H1 (cell line): ENCODE measurements around the gene DNAI1. TPM values are rescaled to one million over a fixed set of nuclear protein-coding genes. Genes with fewer than 3 reads are reported as not detected.

ENCODE experiments used
- CTCF ChIA-PET: fragments of 300-600 bp; sonication (Branson Sonifier 250); formaldehyde crosslinking; loops from one replicate; lab custom pipeline; 2021; ENCODE audit not compliant: partially characterized antibody; lab: Charles Lee
- POLR2A ChIA-PET: fragments of 300-600 bp; sonication (Branson Sonifier 250); formaldehyde crosslinking; loops from one replicate; lab custom pipeline; 2021; ENCODE audit warnings: inconsistent platforms; ENCODE audit not compliant: partially characterized antibody; lab: Charles Lee
- DNase-seq, 2 experiments: peaks; one replicate each; pipeline versions ENCODE4 v3.0.0 to v3.0.0-alpha.2; 2010 to 2022; ENCODE audit warnings: low spot score in 2 of 2, low read depth in 1 of 2, mixed read lengths in 1 of 2
- FAIRE-seq: peaks from 2 replicates; lab custom pipeline; 2011; peaks lifted over from hg19 to GRCh38; lab: Jason Lieb, UNC
- H2AFZ ChIP-seq: 2 replicates; pipeline ENCODE4 v1.8.1; 2012; ENCODE audit warnings: low read length, inconsistent platforms
- H2AK5ac ChIP-seq: 2 replicates; pipeline ENCODE4 v1.6.1; 2013; ENCODE audit warnings: low read depth, low read length
- H2BK120ac ChIP-seq: replicated peaks from 2 replicates; pipeline ENCODE3; 2013; ENCODE audit warnings: low read depth, low read length, inconsistent platforms
- H2BK12ac ChIP-seq: 2 replicates; pipeline ENCODE4 v1.6.1; 2013; ENCODE audit warnings: low read depth, low read length
- H2BK15ac ChIP-seq: 2 replicates; pipeline ENCODE4 v1.6.1; 2013; ENCODE audit warnings: low read length
- H2BK20ac ChIP-seq: 2 replicates; pipeline ENCODE4 v1.6.1; 2013; ENCODE audit warnings: low read length
- H2BK5ac ChIP-seq: 2 replicates; pipeline ENCODE4 v1.6.1; 2013; ENCODE audit warnings: low read depth, low read length
- H3K14ac ChIP-seq: 2 replicates; pipeline ENCODE4 v1.6.1; 2013; ENCODE audit warnings: inconsistent platforms; ENCODE audit not compliant: insufficient read length
- H3K18ac ChIP-seq: 2 replicates; pipeline ENCODE4 v1.6.1; 2013; ENCODE audit warnings: low read length; ENCODE audit errors: extremely low read depth
- H3K23ac ChIP-seq: 2 replicates; pipeline ENCODE4 v1.6.1; 2013; ENCODE audit warnings: inconsistent platforms; ENCODE audit not compliant: insufficient read length
- H3K23me2 ChIP-seq: 2 replicates; pipeline ENCODE4 v1.6.1; 2013; ENCODE audit warnings: low read depth, low read length
- H3K27ac ChIP-seq: 2 replicates; pipeline ENCODE4 v1.6.1; 2011; ENCODE audit warnings: low read depth, low read length, inconsistent platforms
- H3K27me3 ChIP-seq, 4 experiments: replicated peaks in 1 of 4; 1 replicate in 1 of 4; 2 replicates in 3 of 4; pipeline versions ENCODE4 v1.6.1 to v1.8.1; 2011 to 2013; ENCODE audit warnings: low read length in 3 of 4, mild to moderate bottlenecking in 3 of 4, inconsistent platforms in 2 of 4, mixed read lengths in 2 of 4, moderate library complexity in 1 of 4; ENCODE audit not compliant: control insufficient read depth in 3 of 4, insufficient read depth in 3 of 4; ENCODE audit errors: extremely low read depth in 1 of 4
- H3K36me3 ChIP-seq, 4 experiments: 2 replicates each; pipeline versions ENCODE4 v1.6.1 to v1.8.1; 2011 to 2013; ENCODE audit warnings: mild to moderate bottlenecking in 4 of 4, low read length in 3 of 4, moderate library complexity in 2 of 4, control low read depth in 1 of 4, inconsistent platforms in 1 of 4; ENCODE audit not compliant: insufficient read depth in 4 of 4, control insufficient read depth in 2 of 4
- H3K4ac ChIP-seq: replicated peaks from 2 replicates; pipeline ENCODE3; 2013; ENCODE audit warnings: low read length, low read depth, mixed read lengths, inconsistent platforms; ENCODE audit not compliant: insufficient read length
- H3K4me1 ChIP-seq, 4 experiments: replicated peaks in 1 of 4; 1 replicate in 1 of 4; 2 replicates in 3 of 4; pipeline versions ENCODE4 v1.6.1 to v1.8.1; 2011 to 2013; ENCODE audit warnings: low read length in 3 of 4, inconsistent platforms in 2 of 4, mixed read lengths in 1 of 4; ENCODE audit not compliant: insufficient read depth in 4 of 4, control insufficient read depth in 3 of 4
- H3K4me2 ChIP-seq, 2 experiments: 2 replicates each; pipeline versions ENCODE4 v1.6.1 to v1.8.1; 2011 to 2013; ENCODE audit warnings: low read depth in 2 of 2, low read length in 2 of 2, control low read depth in 1 of 2, inconsistent platforms in 1 of 2, mild to moderate bottlenecking in 1 of 2; ENCODE audit not compliant: insufficient read depth in 1 of 2
- H3K4me3 ChIP-seq, 4 experiments: fragments of 200-600, 300-600 bp in 1 of 4; sonication (generic), shearing (Covaris generic), sonication (Bioruptor Twin) in 1 of 4; 2 replicates each; pipeline versions ENCODE4 v1.5.1 to v1.8.1; 2011 to 2016; ENCODE audit warnings: low read length in 4 of 4, low read depth in 3 of 4, control low read depth in 2 of 4, inconsistent platforms in 2 of 4, mild to moderate bottlenecking in 2 of 4, mixed read lengths in 1 of 4, moderate library complexity in 1 of 4; ENCODE audit not compliant: insufficient read depth in 2 of 4; ENCODE audit errors: extremely low read depth in 1 of 4
- H3K56ac ChIP-seq: replicated peaks from 2 replicates; pipeline ENCODE3; 2013; ENCODE audit warnings: low read depth, mild to moderate bottlenecking, mixed read lengths, low read length, inconsistent platforms; ENCODE audit not compliant: insufficient read length
- H3K79me1 ChIP-seq: 2 replicates; pipeline ENCODE4 v1.6.1; 2013; ENCODE audit warnings: low read depth, low read length, control low read depth
- H3K79me2 ChIP-seq, 2 experiments: 2 replicates each; pipeline versions ENCODE4 v1.6.1 to v1.8.1; 2012 to 2013; ENCODE audit warnings: low read length in 2 of 2, mild to moderate bottlenecking in 2 of 2, inconsistent platforms in 1 of 2; ENCODE audit not compliant: insufficient read depth in 2 of 2, control insufficient read depth in 1 of 2
- H3K9ac ChIP-seq, 4 experiments: replicated peaks in 1 of 4; 1 replicate in 1 of 4; 2 replicates in 3 of 4; pipeline versions ENCODE4 v1.6.1 to v1.8.1; 2011 to 2013; ENCODE audit warnings: low read depth in 3 of 4, low read length in 3 of 4, control low read depth in 2 of 4, mild to moderate bottlenecking in 2 of 4, moderate library complexity in 2 of 4, inconsistent platforms in 1 of 4; ENCODE audit errors: extremely low read depth in 1 of 4
- H3K9me3 ChIP-seq, 2 experiments: 2 replicates each; pipeline versions ENCODE4 v1.6.1 to v1.8.1; 2012 to 2013; ENCODE audit warnings: mild to moderate bottlenecking in 2 of 2, moderate library complexity in 2 of 2, control low read depth in 1 of 2, inconsistent platforms in 1 of 2, low read depth in 1 of 2, low read length in 1 of 2, mixed read lengths in 1 of 2; ENCODE audit not compliant: insufficient read depth in 2 of 2
- H4K20me1 ChIP-seq, 2 experiments: replicated peaks in 1 of 2; 2 replicates each; pipeline versions ENCODE3 to v1.8.1; 2011 to 2013; ENCODE audit warnings: inconsistent platforms in 2 of 2, low read length in 2 of 2, mild to moderate bottlenecking in 1 of 2; ENCODE audit not compliant: insufficient read depth in 2 of 2, control insufficient read depth in 1 of 2
- H4K5ac ChIP-seq: 2 replicates; pipeline ENCODE4 v1.6.1; 2013; ENCODE audit warnings: low read length, low read depth, mixed read lengths, inconsistent platforms; ENCODE audit not compliant: insufficient read length
- H4K8ac ChIP-seq: 2 replicates; pipeline ENCODE4 v1.8.0; 2013; ENCODE audit warnings: mild to moderate bottlenecking, moderate library complexity, low read length, inconsistent platforms; ENCODE audit not compliant: insufficient read depth; ENCODE audit errors: extremely low read depth
- H4K91ac ChIP-seq: replicated peaks from 2 replicates; pipeline ENCODE3; 2013; ENCODE audit warnings: low read length, mixed read lengths, inconsistent platforms; ENCODE audit not compliant: insufficient read length
- CTCF ChIP-seq, 3 experiments: IDR thresholded peaks; 1 replicate in 2 of 3; 2 replicates in 1 of 3; pipeline versions ENCODE4 v1.5.1 to v1.6.1; 2011; ENCODE audit warnings: low read length in 3 of 3, mild to moderate bottlenecking in 3 of 3, inconsistent platforms in 2 of 3, low read depth in 1 of 3, moderate library complexity in 1 of 3; ENCODE audit not compliant: insufficient read depth in 1 of 3; ENCODE audit errors: control extremely low read depth in 1 of 3
- EZH2 ChIP-seq: fragments of 200-600 bp; sonication (generic); IDR thresholded peaks from 2 replicates; pipeline ENCODE4 v1.7.1; 2012; ENCODE audit warnings: low read depth, mild to moderate bottlenecking, moderate library complexity, low read length, inconsistent platforms; ENCODE audit not compliant: severe bottlenecking
- RAD21 ChIP-seq, 2 experiments: IDR thresholded peaks in 1 of 2; conservative IDR thresholded peaks in 1 of 2; 2 replicates each; pipeline ENCODE4 v1.6.1; 2011; ENCODE audit warnings: low read depth in 2 of 2, low read length in 2 of 2, improper control_type of control experiment in 1 of 2, inconsistent platforms in 1 of 2, mild to moderate bottlenecking in 1 of 2, moderate library complexity in 1 of 2
- WGBS, 2 experiments: shearing (Covaris generic) in 1 of 2; methylation state at CpG; one replicate each; pipeline versions ENCODE4 v1.1.6 to v1.1.7; 2013 to 2015; ENCODE audit warnings: low lambda C conversion rate in 2 of 2, mixed read lengths in 2 of 2, inconsistent platforms in 1 of 2, low coverage in 1 of 2, missing lambda C conversion rate in 1 of 2; ENCODE audit not compliant: insufficient replicate concordance in 2 of 2, insufficient coverage in 1 of 2, insufficient read length in 1 of 2; ENCODE audit errors: extremely low coverage in 1 of 2, missing lambda C conversion rate in 1 of 2; 5-methylcytosine and 5-hydroxymethylcytosine counted together
- polyA plus RNA-seq, 7 experiments: library from polyadenylated mRNA; depleted of rRNA in 3 of 7; stranded (reverse) in 5 of 7; unstranded in 2 of 7; fragments of >200 nt in 5 of 7; fragments of 200-250 nt in 2 of 7; gene quantifications; 1 replicate in 5 of 7; 2 replicates in 1 of 7; 4 replicates in 1 of 7; pipeline versions ENCODE4 v1.2.1 to v1.2.3, GENCODE V29; 2011 to 2013; ENCODE audit warnings: missing spikeins in 2 of 7, mixed read lengths in 2 of 7
- total RNA-seq: library from RNA; stranded (reverse); fragmentation: NEBNext Ultra II Directional; extraction: Animal tissue kit (Norgen Biotek cat#: 25700); gene quantifications from 2 replicates; pipeline ENCODE4 v1.2.1, GENCODE V29; 2021

Gene DNAI1
- total and polyA plus RNA-seq, 2 of the 8 experiments (the other 6 are each of a cell fraction or from before 2014, with no cell fraction given): 0.37 to 0.54 TPM

GRCh38 chr9:34519321-34520020 is 60.9 kb downstream of the DNAI1 start:
- Histone ChIP-seq H4K91ac (no peak overlapping the region), H2BK120ac (no peak overlapping the region), H2AK5ac (no peak overlapping the region), H3K9ac (no peak overlapping the region), H2BK12ac (no peak overlapping the region), H2BK5ac (no peak overlapping the region), H2BK15ac (no peak overlapping the region), H4K8ac (no peak overlapping the region), H3K14ac (no peak overlapping the region), H4K5ac (no peak overlapping the region), H3K36me3 (no peaks in the 10 kb centered on the region), H3K23me2 (peaks cover 6% of the 10 kb centered on the region), H3K79me2 (no peaks in the 10 kb centered on the region), H4K20me1 (no peaks in the 10 kb centered on the region), H3K4me2 (no peak overlapping the region), H3K4me3 (no peak overlapping the region), H2AFZ (no peak overlapping the region), H2BK20ac (no peak overlapping the region), H3K9me3 (no peaks in the 10 kb centered on the region), H3K4ac (no peak overlapping the region), H3K79me1 (no peaks in the 10 kb centered on the region)
- FAIRE-seq: no peak
- CTCF ChIA-PET: interaction anchor here (0.8 to 6.2 kb wide), 32 partner anchors 11 to 266 kb away, joined by 3 to 53 read pairs (median 4); partner anchors contain the start of gene SIGMAR1
- WGBS, 2 experiments: 71% methylated on average over 2 of the region's 2 CpGs; no CpG with 5 or more reads in 1 of the 2 experiments
- DNase-seq: no peak
- TF ChIP-seq EZH2: no peak
- TF ChIP-seq RAD21 (IDR thresholded peaks at IDR 0.05 in 1 of 2, conservative IDR thresholded peaks at IDR 0.05 in 1 of 2; ENCODE audit: low read depth in 2 of 2, low read length in 2 of 2): peak; percentile 48 to 57
- peak in 2 of 3 experiments; percentile 16 to 52; a peak in 3 of 4 replicates for TF ChIP-seq CTCF (IDR thresholded peaks at IDR 0.05; ENCODE audit: control extremely low read depth in 1 of 3, insufficient read depth in 1 of 3, low read depth in 1 of 3, low read length in 3 of 3)
- TF ChIP-seq, all 59 proteins: peak for 2
- Histone ChIP-seq H3K27me3 (peaks cover 1 to 14% (median 11%) of the 10 kb centered on the region in 4 experiments; a peak in 6 of 7 replicates), H3K23ac (no peak overlapping the region), H3K56ac (no peak overlapping the region), H3K27ac (no peak overlapping the region), H3K4me1 (peaks cover 0 to 17% (median 8%) of the 10 kb centered on the region in 4 experiments; a peak in 6 of 7 replicates), H3K18ac (no peak overlapping the region)
- POLR2A ChIA-PET: interaction anchor here (0.7 to 1.5 kb wide), 2 partner anchors 9 to 11 kb away, joined by 3 to 4 read pairs; no protein-coding TSS in a partner anchor
